CD4-positive, alpha-beta T cell treated with Interferon alpha-2 for 1 hour (primary cell): ENCODE measurements around the gene SERPINA12.
"Not testable (repeated sequence)": the region's sequence is repeated elsewhere in the genome, so short reads cannot be mapped to it uniquely, and the experiment has no call there.

Source experiments
- DNase-seq, 2 donors: peaks; one replicate each; pipeline ENCODE4 v3.0.0-alpha.2; 2020 to 2022

The SERPINA12 gene

GRCh38 chr14:94485944-94486841 is 23.1 kb downstream of the SERPINA12 start:
- peak; percentile 4 to 38 for DNase-seq

- DNase-seq, result no peak
Measured at GRCh38 chr14:94484481-94484880, 24.8 kb downstream of the SERPINA12 start.

DNA sequence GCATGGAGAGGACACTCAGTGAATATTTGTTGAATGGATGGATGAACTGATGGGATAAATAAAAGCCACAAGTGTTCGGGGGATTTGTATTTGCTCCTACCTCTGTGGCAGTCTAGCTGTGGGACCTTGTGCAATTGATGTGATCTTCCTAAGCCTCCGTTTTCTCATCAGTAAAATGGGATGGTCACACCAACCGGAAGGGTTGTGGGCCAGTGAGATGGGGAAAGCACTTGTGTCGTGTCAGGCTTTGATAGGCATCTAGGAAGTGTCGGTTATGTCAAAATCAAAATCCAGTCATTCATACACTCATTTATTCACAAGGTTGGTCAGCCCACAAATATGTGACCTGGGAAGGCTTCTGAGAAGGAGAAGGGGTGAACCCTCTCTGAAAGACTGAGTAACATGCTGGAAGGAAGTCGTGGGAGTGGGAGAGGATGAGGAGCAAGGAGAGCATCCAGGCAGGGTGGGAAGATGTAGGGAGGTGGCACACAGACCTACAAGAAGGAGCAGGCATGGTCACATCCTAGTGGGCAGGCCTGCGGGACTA is 25.5 kb downstream of the SERPINA12 start:
- no peak for DNase-seq

DNA sequence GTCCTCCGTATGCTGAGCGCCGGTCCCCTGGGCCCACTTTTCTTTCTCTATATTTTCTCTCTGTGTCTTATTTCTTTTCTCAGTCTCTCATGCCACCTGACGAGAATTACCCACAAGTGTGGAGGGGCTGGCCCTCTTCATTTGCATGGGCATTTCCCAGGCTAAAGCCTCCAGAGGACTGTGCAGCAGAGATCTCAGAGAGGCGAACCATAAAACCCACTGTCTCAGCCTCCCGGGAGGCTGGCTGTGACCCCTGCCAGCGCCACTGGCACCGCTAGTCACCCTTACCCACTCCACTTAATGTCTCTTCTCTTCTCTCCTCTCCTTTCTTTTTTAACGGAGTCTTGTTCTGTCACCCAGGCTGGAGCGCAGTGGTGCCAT is 26.2 kb downstream of the SERPINA12 start:
- no peak for DNase-seq

DNA sequence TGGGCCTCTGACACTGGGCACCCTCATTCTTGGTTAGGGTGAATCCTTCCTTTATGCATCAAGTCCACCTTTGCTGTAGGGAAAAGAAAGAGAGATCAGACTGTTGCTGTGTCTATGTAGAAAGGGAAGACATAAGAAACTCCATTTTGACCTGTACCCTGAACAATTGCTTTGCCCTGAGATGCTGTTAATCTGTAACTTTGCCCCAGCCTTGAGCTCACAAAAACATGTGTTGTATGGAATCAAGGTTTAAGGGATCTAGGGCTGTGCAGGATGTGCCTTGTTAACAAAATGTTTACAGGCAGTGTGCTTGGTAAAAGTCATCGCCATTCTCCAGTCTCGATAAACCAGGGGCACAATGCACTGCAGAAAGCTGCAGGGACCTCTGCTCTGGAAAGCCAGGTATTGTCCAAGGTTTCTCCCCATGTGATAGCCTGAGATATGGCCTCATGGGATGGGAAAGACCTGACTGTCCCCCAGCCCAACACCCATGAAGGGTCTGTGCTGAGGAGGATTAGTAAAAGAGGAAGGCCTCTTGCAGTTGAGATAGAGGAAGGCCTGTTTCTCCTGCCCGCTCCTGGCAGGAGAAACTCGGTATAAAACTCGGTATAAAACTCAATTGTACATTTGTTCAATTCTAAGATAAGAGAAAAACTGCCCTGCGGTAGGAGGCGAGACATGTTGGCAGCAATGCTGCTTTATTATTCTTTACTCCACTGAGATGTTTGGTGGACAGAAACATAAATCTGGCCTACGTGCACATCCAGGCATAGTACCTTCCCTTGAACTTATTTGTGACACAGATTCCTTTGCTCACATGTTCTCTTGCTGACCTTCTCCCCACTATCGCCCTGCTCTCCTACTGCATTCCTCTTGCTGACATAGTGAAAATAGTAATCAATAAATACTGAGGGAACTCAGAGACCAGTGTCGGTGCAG is 26.9 kb downstream of the SERPINA12 start:
- DNase-seq, result not testable (repeated sequence)

- no peak for DNase-seq
Measured at GRCh38 chr14:94481468-94482131, 27.7 kb downstream of the SERPINA12 start.

DNA sequence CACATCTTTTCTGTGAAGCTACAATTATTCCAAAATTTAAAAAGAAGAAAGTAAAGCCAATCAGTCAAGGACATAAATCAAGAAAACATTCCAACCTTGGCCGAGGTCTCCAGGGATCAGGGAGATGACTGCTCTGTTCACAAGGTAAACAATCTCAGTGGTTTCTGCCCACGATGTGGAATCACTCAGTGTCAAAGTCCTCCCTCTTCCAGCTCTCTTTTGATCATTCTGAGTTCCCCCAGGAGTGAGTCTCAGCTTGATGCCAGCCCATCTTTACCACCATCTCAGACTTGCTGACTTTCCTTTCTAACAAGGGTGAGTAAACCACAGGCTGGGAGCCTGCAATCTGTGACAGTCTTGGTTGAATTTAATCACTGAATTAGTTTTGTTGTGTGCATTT is 28.5 kb downstream of the SERPINA12 start:
- DNase-seq, result no peak

- no peak for DNase-seq
Measured at GRCh38 chr14:94478420-94478819, 30.8 kb downstream of the SERPINA12 start.

- no peak for DNase-seq
Measured at GRCh38 chr14:94476023-94476422, 33.2 kb downstream of the SERPINA12 start, which contains the start of gene SERPINA9. Gene SERPINA9 (minus strand): TSS chr14:94476197. CDS start chr14:94469840, 6,357 bp downstream.

GRCh38 chr14:94474581-94475031 is 34.7 kb downstream of the SERPINA12 start:
- no peak for DNase-seq

DNA sequence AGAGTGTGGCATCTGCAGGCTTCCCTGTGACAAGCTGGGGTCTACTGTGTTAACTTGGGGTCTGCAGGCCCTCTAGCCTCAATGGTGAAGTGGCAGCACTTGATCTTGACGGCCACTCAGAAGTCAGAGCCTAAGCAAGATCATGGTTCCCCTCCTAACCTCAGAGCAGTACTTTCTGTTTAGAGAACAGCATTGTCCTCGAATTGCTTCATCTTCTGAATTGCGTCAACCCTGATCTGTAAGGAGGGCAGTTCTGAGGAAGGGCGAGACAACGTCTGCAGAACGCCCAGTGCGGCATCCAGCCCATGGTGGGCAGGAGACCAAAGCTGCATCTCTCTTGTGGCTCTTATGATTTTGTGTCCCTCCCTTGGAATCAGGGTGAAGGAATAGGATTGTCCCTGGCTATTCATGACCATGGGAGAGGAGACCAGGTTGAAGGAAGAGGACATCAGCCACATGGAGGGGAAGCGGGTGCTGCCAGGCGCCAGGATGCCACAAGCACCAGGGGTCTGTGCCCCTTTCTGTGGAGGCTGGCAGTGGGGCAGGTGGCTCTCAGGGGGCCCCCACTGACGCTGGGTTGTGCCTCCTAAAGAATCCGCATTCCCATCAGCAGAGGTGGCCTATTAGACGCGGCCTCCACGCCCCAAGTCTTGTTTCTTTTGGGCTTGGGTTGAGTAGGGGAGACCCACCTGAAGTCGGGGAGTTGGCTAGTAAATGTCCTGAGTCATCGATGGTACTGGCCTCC is 35.4 kb downstream of the SERPINA12 start:
- no peak for DNase-seq

- DNase-seq, result no peak
Measured at GRCh38 chr14:94472842-94473241, 36.4 kb downstream of the SERPINA12 start.

- DNase-seq, result no peak
Measured at GRCh38 chr14:94471045-94471444, 38.2 kb downstream of the SERPINA12 start.

DNA sequence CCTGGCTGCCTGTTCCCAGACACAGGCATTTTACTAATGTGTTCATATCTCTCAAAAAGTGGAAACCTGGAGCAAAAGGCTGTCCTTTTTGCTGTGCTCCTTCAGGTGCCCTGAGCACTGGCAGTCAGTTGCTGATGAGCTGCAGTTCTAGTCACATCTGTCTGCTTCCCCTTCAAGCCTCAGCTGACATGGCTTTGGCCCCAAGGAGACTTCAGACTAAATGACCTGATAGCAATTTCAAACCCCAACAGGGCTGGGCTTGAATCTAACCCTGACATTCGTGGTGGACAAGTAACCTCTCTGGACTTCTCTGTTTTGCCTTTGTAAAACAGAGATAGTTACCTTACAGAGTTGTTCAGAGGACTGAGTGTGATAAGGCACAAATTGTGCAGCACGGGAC is 39.0 kb downstream of the SERPINA12 start:
- no peak for DNase-seq

DNA sequence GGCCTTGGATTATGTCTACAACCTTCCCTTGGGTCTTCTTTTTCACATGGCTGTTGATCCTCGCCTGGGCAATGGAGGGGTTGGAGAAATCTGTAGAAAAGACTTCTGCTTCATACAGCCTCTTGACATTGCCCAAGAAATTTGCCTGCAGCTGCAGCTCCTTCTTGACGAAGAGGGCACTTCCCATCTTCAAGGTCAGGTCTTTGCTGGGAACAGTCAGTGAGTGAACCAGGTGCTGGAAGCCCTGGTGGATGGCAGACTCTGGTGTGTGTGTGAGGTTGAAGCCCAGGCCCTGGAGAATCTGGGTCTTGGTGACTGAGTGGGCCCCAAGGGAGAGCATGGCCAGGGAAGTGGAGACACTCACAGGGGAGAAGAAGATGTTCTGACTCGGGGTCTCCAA is 40.0 kb downstream of the SERPINA12 start:
- no peak for DNase-seq

DNA sequence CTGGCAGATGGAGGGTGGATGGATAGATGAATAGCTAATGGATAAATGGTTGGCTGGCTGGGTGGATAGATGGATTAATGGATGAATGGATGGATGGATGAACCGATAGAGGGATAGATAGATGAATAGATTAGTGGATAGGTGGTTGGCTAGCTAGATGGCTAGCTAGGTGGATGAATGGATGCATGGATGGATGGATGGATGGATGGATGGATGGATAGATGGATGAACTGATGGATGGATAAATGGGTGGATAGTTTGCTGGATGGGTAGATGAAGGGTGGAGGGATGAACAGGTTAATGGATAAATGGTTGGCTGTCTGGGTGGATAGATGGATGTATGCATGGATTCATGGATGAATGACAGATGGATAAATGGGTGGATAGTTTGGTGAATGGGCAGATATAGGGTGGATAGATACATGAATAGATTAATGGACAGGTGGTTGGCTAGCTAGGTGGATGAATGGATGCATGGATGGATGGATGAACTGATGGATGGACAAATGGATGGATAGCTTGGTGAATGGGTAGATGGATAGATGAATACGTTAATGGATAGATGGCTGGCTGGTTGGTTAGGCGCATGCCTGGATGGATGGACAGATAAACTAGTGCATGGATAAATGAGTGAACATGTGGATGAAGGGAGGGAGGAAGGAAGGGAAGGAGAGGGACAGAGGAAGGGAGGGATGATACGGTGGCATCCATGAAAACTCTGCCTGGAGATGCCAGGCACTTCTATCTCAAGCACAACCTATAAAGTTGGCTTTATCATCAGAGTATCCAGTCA is 41.3 kb downstream of the SERPINA12 start:
- no peak for DNase-seq

GRCh38 chr14:94466706-94467370 is 42.4 kb downstream of the SERPINA12 start:
- DNase-seq, result no peak

DNA sequence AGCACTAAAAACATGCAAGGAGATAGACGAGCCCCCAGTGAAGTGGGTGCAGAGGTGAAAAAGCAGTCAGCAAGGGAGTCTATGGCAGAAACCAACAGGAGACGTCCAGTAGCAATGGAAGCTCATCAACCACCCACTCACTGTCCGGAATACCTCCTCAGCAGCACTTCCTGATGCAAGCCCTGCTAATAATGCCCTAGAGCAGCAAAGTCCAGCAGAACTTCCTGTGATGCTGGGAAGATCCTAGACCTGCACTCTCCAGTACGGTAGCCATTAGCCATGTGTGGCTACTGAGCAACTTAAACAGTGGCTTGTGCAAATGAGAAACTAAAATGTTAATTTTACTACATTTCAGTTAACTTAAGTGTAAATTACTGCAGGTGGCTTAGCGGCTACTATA is 44.2 kb downstream of the SERPINA12 start:
- DNase-seq, result no peak

- no peak for DNase-seq
Measured at GRCh38 chr14:94464290-94464689, 45.0 kb downstream of the SERPINA12 start.
